Measurements from ENCODE around the gene C16orf54. TPM values are rescaled to one million over a fixed set of nuclear protein-coding genes. Genes with fewer than 3 reads are reported as not detected.

The C16orf54 gene
- total and polyA plus RNA-seq, 9 of the 15 experiments (the other 6 are each of a cell fraction or from before 2014, with no cell fraction given): 0.09 TPM; not detected in 8

GRCh38 chr16:29790183-29790948 is 44.6 kb upstream of the C16orf54 start, which contains the start of gene KIF22 (continued):
- peak in 1 of 2 experiments; percentile 46; a peak in 1 of 4 replicates for TF ChIP-seq ZMIZ1 (IDR thresholded peaks at IDR 0.05; ENCODE audit: low read depth in 2 of 2, low read length in 2 of 2)
- peak; percentile 86 for TF ChIP-seq HMGN3 (IDR thresholded peaks at IDR 0.05; ENCODE audit: borderline replicate concordance, extremely low read depth, insufficient read length, low read depth, low read length)
- peak; percentile 65; the same call in 1 of the 2 replicates for TF ChIP-seq ZKSCAN1 (IDR thresholded peaks at IDR 0.05; ENCODE audit: low read depth, low read length)
- TF ChIP-seq CBFA2T2 (conservative IDR thresholded peaks at IDR 0.05): no peak
- no peak for TF ChIP-seq ZNF146 (CRISPR knock-in tag; IDR thresholded peaks at IDR 0.05; ENCODE audit: unreplicated experiment)
- no peak for TF ChIP-seq ZNF395 (CRISPR knock-in tag; IDR thresholded peaks at IDR 0.05)
- TF ChIP-seq GMEB1 (CRISPR knock-in tag; IDR thresholded peaks at IDR 0.05): peak; percentile 91
- peak; percentile 71; the same call in 1 of the 2 replicates for TF ChIP-seq DIDO1 (tag; IDR thresholded peaks at IDR 0.05; ENCODE audit: low read depth)
- peak; percentile 47 for TF ChIP-seq HNRNPLL (IDR thresholded peaks at IDR 0.05; ENCODE audit: low read depth, low read length, poor library complexity, severe bottlenecking)
- TF ChIP-seq MAX (CRISPR knock-in tag; IDR thresholded peaks at IDR 0.05): peak; percentile 90
- TF ChIP-seq ZBTB49 (CRISPR knock-in tag; IDR thresholded peaks at IDR 0.05; ENCODE audit: borderline replicate concordance): no peak
- TF ChIP-seq ZNF639 (CRISPR knock-in tag; conservative IDR thresholded peaks at IDR 0.05 in 1 of 2, IDR thresholded peaks at IDR 0.05 in 1 of 2): peak in 1 of 2 experiments; percentile 93; a peak in 2 of 4 replicates
- TF ChIP-seq RBM17 (IDR thresholded peaks at IDR 0.05; ENCODE audit: borderline replicate concordance, low read depth, low read length): no peak
